NB4 (cell line): Measurements from ENCODE around the gene CCNY.

Experiments used
- POLR2A ChIP-seq: IDR thresholded peaks from 2 replicates; pipeline ENCODE4 v1.6.1; 2011; ENCODE audit warnings: mild to moderate bottlenecking; ENCODE audit not compliant: insufficient read length; ENCODE audit errors: extremely low read depth
- TF ChIP-seq, protein P1 (sequence below): IDR thresholded peaks from one replicate; pipeline ENCODE4 v1.5.1; 2012; ENCODE audit warnings: low read depth, low read length
- TF ChIP-seq, protein P2 (sequence below): IDR thresholded peaks from 2 replicates; pipeline ENCODE4 v1.6.1; 2011; ENCODE audit warnings: low read depth, low read length

DNA sequence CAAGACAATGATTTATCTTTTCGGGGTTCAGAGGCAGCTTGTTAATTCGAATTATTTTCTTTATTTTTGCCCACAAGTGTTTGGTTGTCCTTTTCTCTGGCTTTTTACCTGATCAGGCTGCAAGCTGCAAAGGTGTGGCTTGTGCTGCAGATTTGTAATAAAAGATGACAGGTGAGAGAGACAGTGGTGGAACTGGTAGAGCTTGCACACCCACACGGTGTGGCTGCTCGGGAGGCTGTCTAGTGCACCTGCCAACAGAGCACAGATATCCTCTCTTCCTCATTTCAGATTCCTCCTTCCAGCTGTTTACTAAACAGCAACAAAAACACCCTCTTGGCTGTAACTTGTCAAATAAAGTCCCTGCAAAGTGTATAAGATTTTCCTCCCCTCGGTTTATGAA is 278.0 kb downstream of the CCNY start:
- no peak for TF ChIP-seq POLR2A
- TF ChIP-seq, protein P1, sequence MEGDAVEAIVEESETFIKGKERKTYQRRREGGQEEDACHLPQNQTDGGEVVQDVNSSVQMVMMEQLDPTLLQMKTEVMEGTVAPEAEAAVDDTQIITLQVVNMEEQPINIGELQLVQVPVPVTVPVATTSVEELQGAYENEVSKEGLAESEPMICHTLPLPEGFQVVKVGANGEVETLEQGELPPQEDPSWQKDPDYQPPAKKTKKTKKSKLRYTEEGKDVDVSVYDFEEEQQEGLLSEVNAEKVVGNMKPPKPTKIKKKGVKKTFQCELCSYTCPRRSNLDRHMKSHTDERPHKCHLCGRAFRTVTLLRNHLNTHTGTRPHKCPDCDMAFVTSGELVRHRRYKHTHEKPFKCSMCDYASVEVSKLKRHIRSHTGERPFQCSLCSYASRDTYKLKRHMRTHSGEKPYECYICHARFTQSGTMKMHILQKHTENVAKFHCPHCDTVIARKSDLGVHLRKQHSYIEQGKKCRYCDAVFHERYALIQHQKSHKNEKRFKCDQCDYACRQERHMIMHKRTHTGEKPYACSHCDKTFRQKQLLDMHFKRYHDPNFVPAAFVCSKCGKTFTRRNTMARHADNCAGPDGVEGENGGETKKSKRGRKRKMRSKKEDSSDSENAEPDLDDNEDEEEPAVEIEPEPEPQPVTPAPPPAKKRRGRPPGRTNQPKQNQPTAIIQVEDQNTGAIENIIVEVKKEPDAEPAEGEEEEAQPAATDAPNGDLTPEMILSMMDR = no peak
- TF ChIP-seq, protein P2, sequence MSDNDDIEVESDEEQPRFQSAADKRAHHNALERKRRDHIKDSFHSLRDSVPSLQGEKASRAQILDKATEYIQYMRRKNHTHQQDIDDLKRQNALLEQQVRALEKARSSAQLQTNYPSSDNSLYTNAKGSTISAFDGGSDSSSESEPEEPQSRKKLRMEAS = no peak
